ENCODE data around the gene CDKAL1. TPM values are rescaled to one million over a fixed set of nuclear protein-coding genes. Genes with fewer than 3 reads are reported as not detected.

The CDKAL1 gene
- total and polyA plus RNA-seq, 2 donors (not counting 3 experiments of a cell fraction or from before 2014, with no cell fraction given), result 6.1 to 20.5 TPM

DNA sequence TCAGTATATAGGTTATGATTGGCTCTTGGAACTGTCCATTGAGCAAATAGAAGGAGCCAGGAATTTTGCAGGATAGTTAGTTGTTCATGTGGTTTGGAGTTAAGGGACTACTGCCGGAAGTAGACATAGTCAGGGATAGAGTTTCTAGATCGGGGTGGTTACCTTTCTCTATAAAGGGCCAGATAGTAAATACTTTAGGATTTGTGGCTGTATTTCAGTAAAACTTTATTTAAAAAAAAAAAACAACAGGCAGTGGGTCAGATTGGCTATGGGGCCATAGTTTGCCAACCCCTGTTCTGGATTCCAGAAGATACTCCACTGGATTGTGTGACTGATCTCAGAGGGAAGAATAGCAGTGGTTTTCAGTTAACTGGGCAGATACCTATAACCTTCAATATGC is 570.0 kb downstream of the CDKAL1 start:
- Histone ChIP-seq H3K9me3 (replicated peaks; ENCODE audit: control insufficient read depth, insufficient read depth, low read length) (no peaks in the 10 kb centered on the region), H3K27ac (ENCODE audit: insufficient read depth, low read depth, low read length) (no peak overlapping the region), H3K9ac (replicated peaks; ENCODE audit: extremely low read depth, insufficient read depth, low read length) (no peak overlapping the region), H2AFZ (ENCODE audit: low read depth, low read length) (no peak overlapping the region), H3K4me1 (ENCODE audit: control insufficient read depth, extremely low read depth, insufficient read depth, low read length) (peaks cover 8% of the 10 kb centered on the region), H3K79me2 (ENCODE audit: control insufficient read depth, insufficient read depth, low read length) (no peaks in the 10 kb centered on the region), H3K27me3 (ENCODE audit: control insufficient read depth in 2 of 2, insufficient read depth in 2 of 2, low read length in 2 of 2) (no peaks in the 10 kb centered on the region), H3K36me3 (ENCODE audit: control insufficient read depth in 2 of 2, extremely low read depth in 1 of 2, insufficient read depth in 2 of 2, low read length in 2 of 2) (no peaks in the 10 kb centered on the region), H4K20me1 (replicated peaks; ENCODE audit: control insufficient read depth, extremely low read depth, insufficient read depth, low read length) (no peaks in the 10 kb centered on the region), H3K9me1 (replicated peaks; ENCODE audit: control insufficient read depth, extremely low read depth, insufficient read depth, low read length) (no peaks in the 10 kb centered on the region), H3K4me3 (replicated peaks in 1 of 3; ENCODE audit: insufficient read depth in 1 of 3, low read depth in 1 of 3, low read length in 3 of 3) (no peak overlapping the region), H3K4me2 (ENCODE audit: insufficient read depth, low read length) (no peak overlapping the region)
- BruUV-seq (replicated peaks), result no TSS peak
- intact Hi-C loops (cut with micrococcal nuclease) (no loop called here), dilution Hi-C loops (cut with MboI; ENCODE audit: extremely low pct_ligation_motif_present, low sequenced_read_pairs) (no loop called here)
- FAIRE-seq, result no peak
- no peak for TF ChIP-seq JUN (IDR thresholded peaks at IDR 0.05; ENCODE audit: borderline replicate concordance, insufficient read depth, insufficient read length, low read depth)
- TF ChIP-seq, protein P1, sequence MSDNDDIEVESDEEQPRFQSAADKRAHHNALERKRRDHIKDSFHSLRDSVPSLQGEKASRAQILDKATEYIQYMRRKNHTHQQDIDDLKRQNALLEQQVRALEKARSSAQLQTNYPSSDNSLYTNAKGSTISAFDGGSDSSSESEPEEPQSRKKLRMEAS (IDR thresholded peaks at IDR 0.05; ENCODE audit: insufficient read depth, insufficient read length), result no peak
- TF ChIP-seq, protein P2, sequence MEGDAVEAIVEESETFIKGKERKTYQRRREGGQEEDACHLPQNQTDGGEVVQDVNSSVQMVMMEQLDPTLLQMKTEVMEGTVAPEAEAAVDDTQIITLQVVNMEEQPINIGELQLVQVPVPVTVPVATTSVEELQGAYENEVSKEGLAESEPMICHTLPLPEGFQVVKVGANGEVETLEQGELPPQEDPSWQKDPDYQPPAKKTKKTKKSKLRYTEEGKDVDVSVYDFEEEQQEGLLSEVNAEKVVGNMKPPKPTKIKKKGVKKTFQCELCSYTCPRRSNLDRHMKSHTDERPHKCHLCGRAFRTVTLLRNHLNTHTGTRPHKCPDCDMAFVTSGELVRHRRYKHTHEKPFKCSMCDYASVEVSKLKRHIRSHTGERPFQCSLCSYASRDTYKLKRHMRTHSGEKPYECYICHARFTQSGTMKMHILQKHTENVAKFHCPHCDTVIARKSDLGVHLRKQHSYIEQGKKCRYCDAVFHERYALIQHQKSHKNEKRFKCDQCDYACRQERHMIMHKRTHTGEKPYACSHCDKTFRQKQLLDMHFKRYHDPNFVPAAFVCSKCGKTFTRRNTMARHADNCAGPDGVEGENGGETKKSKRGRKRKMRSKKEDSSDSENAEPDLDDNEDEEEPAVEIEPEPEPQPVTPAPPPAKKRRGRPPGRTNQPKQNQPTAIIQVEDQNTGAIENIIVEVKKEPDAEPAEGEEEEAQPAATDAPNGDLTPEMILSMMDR (IDR thresholded peaks at IDR 0.05; ENCODE audit: extremely low read depth in 1 of 2, insufficient read depth in 1 of 2, low read depth in 1 of 2, low read length in 2 of 2), result no peak
- no peak for TF ChIP-seq FOS (IDR thresholded peaks at IDR 0.05; ENCODE audit: borderline replicate concordance, insufficient read depth, low read length)
- TF ChIP-seq EZH2 (IDR thresholded peaks at IDR 0.05; ENCODE audit: borderline replicate concordance, low read depth, low read length, severe bottlenecking), result no peak
- TF ChIP-seq MYC (IDR thresholded peaks at IDR 0.05; ENCODE audit: low read depth, low read length), result no peak
- no peak for TF ChIP-seq GATA2 (IDR thresholded peaks at IDR 0.05; ENCODE audit: insufficient read depth, insufficient read length, low read depth, low read length)
- TF ChIP-seq POLR2A (IDR thresholded peaks at IDR 0.05; ENCODE audit: low read depth, low read length), result no peak
- TF ChIP-seq POLR2AphosphoS5 (IDR thresholded peaks at IDR 0.05; ENCODE audit: insufficient read depth, low read depth, low read length), result no peak
- POLR2A ChIA-PET, result no interaction called here
- CTCF ChIA-PET, result interaction anchor here (0.8 to 1.1 kb wide), 2 partner anchors 8 to 30 kb away, joined by 3 read pairs; no protein-coding TSS in a partner anchor
- no peak for DNase-seq (ENCODE audit: low read depth, low spot score)
